Stimulated activated naive CD8-positive, alpha-beta T cell treated with anti-CD3 and anti-CD28 coated beads, Interleukin-15, amount 100 ng/mL, for 72 hours (primary cell): ENCODE data around the gene OR52E2.

Experiments used
- ATAC-seq: fragments of 150-1000 bp; cut with Tn5 transposase; 2 replicates; pipeline ENCODE4 v1.10.0; 2021; ENCODE audit warnings: mild to moderate bottlenecking, moderate library complexity
- DNase-seq, 2 donors: peaks; one replicate each; pipeline ENCODE4 v3.0.0; 2021 to 2022
- H3K27ac Mint-ChIP-seq, 2 donors: one replicate each; pipeline ENCODE4 v1.8.0; 2022; ENCODE audit warnings: mild to moderate bottlenecking in 2 of 2, mixed read lengths in 2 of 2, moderate library complexity in 2 of 2
- H3K27me3 Mint-ChIP-seq: one replicate; pipeline ENCODE4 v1.8.0; 2022; ENCODE audit warnings: mixed read lengths
- H3K4me1 Mint-ChIP-seq: one replicate; pipeline ENCODE4 v1.8.0; 2022; ENCODE audit warnings: mild to moderate bottlenecking, mixed read lengths
- H3K4me3 Mint-ChIP-seq, 2 donors: one replicate each; pipeline ENCODE4 v1.8.0; 2022; ENCODE audit warnings: mild to moderate bottlenecking in 2 of 2, mixed read lengths in 2 of 2, moderate library complexity in 1 of 2
- H3K9me3 Mint-ChIP-seq, 2 donors: one replicate each; pipeline ENCODE4 v1.8.0; 2022; ENCODE audit warnings: mixed read lengths in 2 of 2

Gene OR52E2

GRCh38 chr11:5043380-5043779 lies 16.0 kb downstream of the OR52E2 start:
- DNase-seq = no peak
- Mint-ChIP-seq H3K9me3 (no peaks in the 10 kb centered on the region), H3K27ac (no peak overlapping the region), H3K27me3 (no peaks in the 10 kb centered on the region), H3K4me3 (no peak overlapping the region), H3K4me1 (no peaks in the 10 kb centered on the region)
- ATAC-seq = no peak

DNA sequence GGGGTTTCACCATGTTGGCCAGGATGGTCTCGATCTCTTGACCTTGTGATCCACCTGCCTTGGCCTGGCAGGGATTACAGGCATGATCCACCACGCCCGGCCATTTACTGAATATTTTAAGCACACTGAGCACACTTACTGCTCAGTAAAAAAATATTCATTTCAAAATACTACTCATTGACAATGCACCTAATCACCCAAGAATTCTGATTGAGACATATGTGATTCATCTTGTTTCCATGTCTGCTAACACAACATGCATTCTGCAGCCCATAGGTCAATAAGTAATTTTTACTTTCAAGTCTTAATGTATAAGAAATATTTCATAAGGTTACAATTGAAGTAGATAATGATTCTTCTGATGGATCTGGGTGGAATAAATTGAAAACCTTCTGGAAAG lies 17.3 kb downstream of the OR52E2 start:
- Mint-ChIP-seq H3K9me3 (no peaks in the 10 kb centered on the region), H3K4me1 (no peaks in the 10 kb centered on the region)
- no peak for DNase-seq

GRCh38 chr11:5040876-5041275 lies 18.6 kb downstream of the OR52E2 start:
- Mint-ChIP-seq H3K4me1 (no peaks in the 10 kb centered on the region), H3K4me3 (no peak overlapping the region), H3K9me3 (no peaks in the 10 kb centered on the region), H3K27ac (no peak overlapping the region), H3K27me3 (no peaks in the 10 kb centered on the region)
- DNase-seq (no peak), ATAC-seq (no peak)

More for the DNA sequence above, 17.3 kb downstream of the OR52E2 start:
- Mint-ChIP-seq H3K27me3 (no peaks in the 10 kb centered on the region), H3K4me3 (no peak overlapping the region), H3K27ac (no peak overlapping the region)
- no peak for ATAC-seq

DNA sequence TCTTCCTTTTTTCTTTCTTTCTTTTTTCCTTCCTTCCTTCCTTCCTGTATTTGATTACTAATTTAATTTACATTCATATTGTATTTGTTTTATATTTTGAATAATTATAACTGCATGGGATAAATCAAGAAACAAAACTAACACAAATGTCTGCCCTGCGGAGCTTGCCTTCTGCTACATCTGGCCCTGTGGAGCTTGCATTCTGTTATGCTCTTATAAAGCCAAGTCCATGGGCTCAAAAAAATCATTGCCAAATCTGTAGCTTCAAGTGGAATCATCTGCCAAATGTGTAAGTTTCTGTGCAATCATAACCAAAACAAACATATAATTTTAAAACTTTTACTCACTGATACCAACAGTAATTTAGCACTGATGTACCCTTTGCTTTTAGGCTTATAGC lies 21.1 kb downstream of the OR52E2 start:
- ATAC-seq (no peak), DNase-seq (no peak)
- Mint-ChIP-seq H3K9me3 (no peaks in the 10 kb centered on the region), H3K27me3 (no peaks in the 10 kb centered on the region), H3K4me1 (no peaks in the 10 kb centered on the region), H3K27ac (no peak overlapping the region), H3K4me3 (no peak overlapping the region)

- H3K4me1 Mint-ChIP-seq = no peaks in the 10 kb centered on the region
- no peak overlapping the region for H3K27ac Mint-ChIP-seq
- DNase-seq (no peak), ATAC-seq (no peak)
- no peaks in the 10 kb centered on the region for H3K27me3 Mint-ChIP-seq
- no peaks in the 10 kb centered on the region for H3K9me3 Mint-ChIP-seq
- H3K4me3 Mint-ChIP-seq = no peak overlapping the region
Measured at GRCh38 chr11:5037926-5038325, 21.5 kb downstream of the OR52E2 start.

- Mint-ChIP-seq H3K27ac (no peak overlapping the region), H3K27me3 (no peaks in the 10 kb centered on the region), H3K9me3 (no peaks in the 10 kb centered on the region), H3K4me1 (no peaks in the 10 kb centered on the region), H3K4me3 (no peak overlapping the region)
- ATAC-seq (no peak), DNase-seq (no peak)
Measured at GRCh38 chr11:5036669-5037068, 22.8 kb downstream of the OR52E2 start.

DNA sequence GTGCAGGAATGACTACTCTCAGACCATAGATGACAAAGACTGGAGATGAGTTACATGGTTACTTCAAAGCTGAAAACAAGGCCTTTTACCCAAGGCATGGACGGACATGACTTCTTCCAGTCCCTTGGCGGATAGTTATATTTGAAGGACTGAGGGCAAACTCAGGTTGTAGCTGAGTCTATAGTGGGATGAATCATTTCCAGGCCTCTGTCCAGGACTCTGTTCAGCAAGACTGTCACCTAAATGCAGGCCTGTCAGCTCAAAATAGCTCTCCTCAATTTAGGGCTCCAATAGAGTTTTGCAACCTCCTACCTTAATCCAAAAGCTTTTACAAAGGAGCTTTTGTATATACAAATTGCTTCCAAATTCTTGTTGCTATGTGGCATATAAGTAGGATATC lies 37.4 kb downstream of the OR52E2 start:
- no peaks in the 10 kb centered on the region for H3K4me1 Mint-ChIP-seq
- no peak overlapping the region for H3K27ac Mint-ChIP-seq
- H3K9me3 Mint-ChIP-seq = peaks cover 25 to 29% of the 10 kb centered on the region in 2 donors
- DNase-seq (no peak), ATAC-seq (no peak)
- H3K27me3 Mint-ChIP-seq = peaks cover 7% of the 10 kb centered on the region
- H3K4me3 Mint-ChIP-seq = no peak overlapping the region

DNA sequence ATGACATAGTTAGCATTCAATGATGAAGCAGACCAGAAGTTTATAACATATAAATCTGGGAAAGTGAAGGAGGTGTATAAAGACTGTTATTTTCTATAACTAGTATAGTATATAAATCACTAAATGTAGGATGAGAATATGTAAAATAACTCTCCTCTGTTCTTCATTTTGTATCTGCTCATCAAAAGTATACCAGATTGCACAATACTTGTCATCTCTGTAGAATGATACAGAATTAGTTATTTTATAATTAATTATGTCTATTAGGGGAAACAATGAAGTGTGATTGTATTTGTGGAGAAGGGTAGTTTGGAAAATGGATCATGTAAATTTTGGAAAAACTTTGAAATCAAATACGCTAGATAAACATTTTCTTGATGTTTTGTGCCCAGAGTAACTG lies 46.4 kb downstream of the OR52E2 start:
- Mint-ChIP-seq H3K4me1 (no peaks in the 10 kb centered on the region), H3K9me3 (peaks cover 0 to 5% of the 10 kb centered on the region in 2 donors), H3K4me3 (no peak overlapping the region), H3K27ac (no peak overlapping the region), H3K27me3 (no peaks in the 10 kb centered on the region)
- ATAC-seq (no peak), DNase-seq (no peak)

DNA sequence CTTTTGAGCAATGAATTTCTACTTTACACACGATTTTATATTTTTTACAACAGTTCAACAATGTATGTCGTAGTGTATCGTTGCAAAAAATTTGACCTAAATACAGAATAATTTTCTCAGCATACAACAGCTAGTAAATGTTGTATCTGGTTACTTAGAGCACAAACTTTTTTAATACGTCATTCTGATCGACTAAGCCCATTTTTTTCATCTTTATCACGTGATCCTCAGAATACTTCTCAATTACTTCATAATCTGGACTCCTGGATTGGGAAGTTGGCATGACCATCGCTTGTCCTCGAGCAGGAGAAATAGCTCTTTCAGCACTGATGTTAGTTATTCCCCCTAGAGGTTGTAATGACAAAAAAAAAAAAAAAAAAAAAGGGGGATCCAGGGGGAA lies 48.2 kb downstream of the OR52E2 start:
- ATAC-seq = no peak
- Mint-ChIP-seq H3K4me1 (no peaks in the 10 kb centered on the region), H3K4me3 (no peak overlapping the region), H3K9me3 (peaks cover 0 to 5% of the 10 kb centered on the region in 2 donors), H3K27me3 (no peaks in the 10 kb centered on the region), H3K27ac (no peak overlapping the region)
- no peak for DNase-seq
